ENCODE results near the gene MYCN. TPM values are rescaled to one million over a fixed set of nuclear protein-coding genes. Genes with fewer than 3 reads are reported as not detected.
"Not testable (repeated sequence)": the region's sequence is repeated elsewhere in the genome, so short reads cannot be mapped to it uniquely, and the experiment has no call there.

Gene MYCN
- total RNA-seq, 1 donor from 2014 or later, result 0.68 TPM

GRCh38 chr2:15947431-15947830, 7.1 kb downstream of the MYCN start:
- no peak overlapping the region for H3K4me3 ChIP-seq
- TF ChIP-seq CTCF (IDR thresholded peaks at IDR 0.05), result no peak
- ATAC-seq, result no peak
- no peaks in the 10 kb centered on the region for H3K36me3 ChIP-seq
- peaks cover 10% of the 10 kb centered on the region for H3K27me3 ChIP-seq (ENCODE audit: low read depth)
- H3K9me3 ChIP-seq, result no peaks in the 10 kb centered on the region
- peaks cover 17% of the 10 kb centered on the region for H3K4me1 ChIP-seq
- intact Hi-C loops (cut with DNase I), result no loop called here
- no peak for DNase-seq
- H3K27ac ChIP-seq, result no peak overlapping the region

GRCh38 chr2:15948704-15948957, 8.3 kb downstream of the MYCN start:
- H3K4me3 ChIP-seq, result no peak overlapping the region
- no peak overlapping the region for H3K27ac ChIP-seq
- H3K36me3 ChIP-seq, result no peaks in the 10 kb centered on the region
- H3K9me3 ChIP-seq, result no peaks in the 10 kb centered on the region
- no peak for TF ChIP-seq CTCF (IDR thresholded peaks at IDR 0.05)
- ATAC-seq (no peak), DNase-seq (no peak)
- no peaks in the 10 kb centered on the region for H3K27me3 ChIP-seq (ENCODE audit: low read depth)
- peaks cover 8% of the 10 kb centered on the region for H3K4me1 ChIP-seq
- intact Hi-C loops (cut with DNase I), result no loop called here

GRCh38 chr2:15949126-15949525, 8.8 kb downstream of the MYCN start:
- no peak overlapping the region for H3K27ac ChIP-seq
- intact Hi-C loops (cut with DNase I), result no loop called here
- ATAC-seq (no peak), DNase-seq (no peak)
- no peaks in the 10 kb centered on the region for H3K27me3 ChIP-seq (ENCODE audit: low read depth)
- no peaks in the 10 kb centered on the region for H3K36me3 ChIP-seq
- peaks cover 3% of the 10 kb centered on the region for H3K4me1 ChIP-seq
- no peak for TF ChIP-seq CTCF (IDR thresholded peaks at IDR 0.05)
- H3K9me3 ChIP-seq, result no peaks in the 10 kb centered on the region
- no peak overlapping the region for H3K4me3 ChIP-seq

- DNase-seq (no peak), ATAC-seq (no peak)
- intact Hi-C loops (cut with DNase I), result no loop called here
- no peak overlapping the region for H3K27ac ChIP-seq
- no peaks in the 10 kb centered on the region for H3K36me3 ChIP-seq
- H3K4me1 ChIP-seq, result no peaks in the 10 kb centered on the region
- TF ChIP-seq CTCF (IDR thresholded peaks at IDR 0.05), result no peak
- no peak overlapping the region for H3K4me3 ChIP-seq
- no peaks in the 10 kb centered on the region for H3K9me3 ChIP-seq
- no peaks in the 10 kb centered on the region for H3K27me3 ChIP-seq (ENCODE audit: low read depth)
Measured at GRCh38 chr2:15949551-15949950, 9.2 kb downstream of the MYCN start.

- ATAC-seq (no peak), DNase-seq (no peak)
- no peak overlapping the region for H3K27ac ChIP-seq
- no peaks in the 10 kb centered on the region for H3K27me3 ChIP-seq (ENCODE audit: low read depth)
- no peaks in the 10 kb centered on the region for H3K36me3 ChIP-seq
- TF ChIP-seq CTCF (IDR thresholded peaks at IDR 0.05), result no peak
- H3K4me1 ChIP-seq, result no peaks in the 10 kb centered on the region
- H3K4me3 ChIP-seq, result no peak overlapping the region
- intact Hi-C loops (cut with DNase I), result no loop called here
- no peaks in the 10 kb centered on the region for H3K9me3 ChIP-seq
Measured at GRCh38 chr2:15950088-15950952, 10.0 kb downstream of the MYCN start.

GRCh38 chr2:15951936-15952335, 11.6 kb downstream of the MYCN start:
- intact Hi-C loops (cut with DNase I); DNase-seq; H3K36me3 ChIP-seq; H3K4me3 ChIP-seq; H3K4me1 ChIP-seq; H3K9me3 ChIP-seq; H3K27ac ChIP-seq; ATAC-seq; H3K27me3 ChIP-seq (ENCODE audit: low read depth): not testable (repeated sequence)
